ENCODE measurements around the gene FOXL1.

The FOXL1 gene

DNA sequence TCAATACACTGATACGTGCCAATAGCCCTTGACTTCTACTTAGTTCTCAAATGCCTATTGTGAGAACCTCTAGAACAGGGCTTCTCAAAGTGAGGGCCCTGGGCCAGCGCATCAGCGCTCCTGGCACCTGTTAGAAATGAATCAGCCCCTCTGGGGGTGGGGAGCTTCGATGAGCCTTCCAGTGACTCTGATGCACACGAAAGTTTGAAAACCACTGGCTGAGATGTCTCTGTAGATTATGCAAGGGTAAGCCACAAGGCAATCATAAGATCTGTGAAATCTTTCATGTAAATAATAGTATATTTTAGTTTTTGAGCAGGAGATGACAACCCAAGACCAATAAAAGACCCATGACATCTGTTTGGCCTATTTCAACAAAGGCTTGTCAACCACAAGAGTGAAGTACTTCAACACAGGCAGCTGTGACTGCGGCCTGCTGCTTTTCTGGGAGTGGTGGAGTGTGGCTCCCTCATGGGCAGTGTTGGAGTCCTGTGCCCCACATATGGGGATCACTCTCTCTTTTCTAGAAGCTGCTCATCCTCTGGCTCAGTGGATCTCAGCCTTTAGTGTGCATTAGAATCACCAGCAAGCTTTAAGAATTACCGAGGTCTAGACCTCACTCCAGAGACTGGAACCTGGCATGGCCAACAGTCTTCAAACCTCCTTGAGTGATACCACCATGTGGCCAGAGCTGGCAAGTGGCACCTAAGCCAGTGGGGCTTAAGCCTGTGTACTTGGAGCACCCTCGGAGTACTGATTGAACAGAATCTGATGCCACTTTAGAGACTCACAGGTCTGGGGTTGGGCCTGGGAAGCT lies 29.1 kb upstream of the FOXL1 start:
- DNase-seq (ENCODE audit: low read depth) = no peak

DNA sequence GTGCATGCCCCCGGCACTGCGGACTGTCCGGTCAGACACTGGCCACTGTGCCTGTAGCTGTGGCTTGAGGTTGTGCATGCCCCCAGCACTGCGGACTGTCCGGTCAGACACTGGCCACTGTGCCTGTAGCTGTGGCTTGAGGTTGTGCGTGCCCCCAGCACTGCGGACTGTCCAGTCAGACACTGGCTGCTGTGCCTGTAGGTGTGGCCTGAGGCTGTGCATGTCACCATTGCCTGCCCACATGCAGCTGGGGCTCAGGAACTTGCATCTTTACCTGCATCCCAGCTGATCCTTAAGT lies 28.5 kb upstream of the FOXL1 start:
- no peak for DNase-seq (ENCODE audit: low read depth)

DNA sequence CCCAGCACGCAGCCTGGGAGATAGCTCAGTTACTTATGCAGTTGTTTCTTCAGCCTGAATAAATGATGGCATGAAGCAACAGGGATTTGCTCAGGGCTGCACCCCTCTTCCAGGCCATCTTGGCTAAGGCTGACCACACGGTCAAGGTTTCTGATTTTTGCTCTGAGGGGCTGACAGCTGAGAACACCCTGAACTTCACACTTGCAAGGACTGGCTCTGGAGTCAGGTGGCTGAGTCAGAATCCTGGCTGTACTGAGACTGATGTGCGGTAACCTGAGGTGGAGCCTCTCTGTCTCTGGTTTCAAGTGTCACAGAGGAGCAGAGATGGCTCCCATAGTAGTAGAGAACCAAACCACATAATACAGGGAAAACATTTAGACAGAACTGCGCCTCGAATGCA lies 28.1 kb upstream of the FOXL1 start:
- no peak for DNase-seq (ENCODE audit: low read depth)

- DNase-seq (ENCODE audit: low read depth) = no peak
Measured at GRCh38 chr16:86553356-86553755, 25.0 kb upstream of the FOXL1 start.

DNA sequence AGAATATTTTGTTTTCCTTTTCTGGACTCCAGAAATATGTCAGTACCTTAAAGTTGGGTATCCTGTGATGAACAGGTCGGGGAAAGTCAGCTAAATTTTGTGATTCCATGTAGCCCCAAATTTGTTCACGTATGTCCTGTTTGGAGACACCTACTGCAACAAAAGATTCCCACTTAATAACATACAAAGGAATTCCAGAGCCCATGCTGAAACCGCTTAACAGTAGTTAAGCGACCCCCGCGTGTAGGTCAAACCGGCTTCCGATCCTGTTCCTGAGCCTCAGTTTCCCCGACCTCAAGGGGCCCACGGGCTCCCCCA lies 23.8 kb upstream of the FOXL1 start:
- DNase-seq (ENCODE audit: low read depth) = no peak

GRCh38 chr16:86554917-86555703 lies 23.2 kb upstream of the FOXL1 start, which contains the start of gene MTHFSD:
Gene MTHFSD, minus strand, starts transcription at chr16:86555235. Its CDS starts 51 bp downstream, at chr16:86555184.
- DNase-seq (ENCODE audit: low read depth) = peak; percentile 94

DNA sequence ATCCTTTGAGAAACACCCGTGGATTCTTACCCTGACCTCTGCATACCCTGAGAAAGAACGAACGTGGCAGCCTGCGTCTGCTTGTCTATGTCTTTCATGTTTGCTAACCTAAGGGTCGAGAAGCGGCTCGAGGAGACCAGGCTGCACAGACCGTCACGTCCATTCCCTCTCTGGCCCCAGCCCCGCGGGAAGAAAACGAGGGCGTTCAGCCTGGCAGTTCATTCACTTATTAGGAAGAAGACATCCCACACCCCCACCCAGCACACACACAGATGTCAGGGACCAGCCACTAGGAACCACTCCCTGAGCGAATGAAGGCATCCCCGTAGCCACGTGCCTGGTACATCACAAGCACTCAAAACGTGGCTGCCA lies 22.7 kb upstream of the FOXL1 start:
- no peak for DNase-seq (ENCODE audit: low read depth)

- DNase-seq (ENCODE audit: low read depth) = no peak
Measured at GRCh38 chr16:86556576-86556975, 21.8 kb upstream of the FOXL1 start.

- no peak for DNase-seq (ENCODE audit: low read depth)
Measured at GRCh38 chr16:86557587-86557986, 20.8 kb upstream of the FOXL1 start.

- no peak for DNase-seq (ENCODE audit: low read depth)
Measured at GRCh38 chr16:86558355-86559193, 19.8 kb upstream of the FOXL1 start.

GRCh38 chr16:86559802-86560305 lies 18.5 kb upstream of the FOXL1 start:
- DNase-seq (ENCODE audit: low read depth) = no peak

GRCh38 chr16:86562356-86562755 lies 16.0 kb upstream of the FOXL1 start:
- no peak for DNase-seq (ENCODE audit: low read depth)

DNA sequence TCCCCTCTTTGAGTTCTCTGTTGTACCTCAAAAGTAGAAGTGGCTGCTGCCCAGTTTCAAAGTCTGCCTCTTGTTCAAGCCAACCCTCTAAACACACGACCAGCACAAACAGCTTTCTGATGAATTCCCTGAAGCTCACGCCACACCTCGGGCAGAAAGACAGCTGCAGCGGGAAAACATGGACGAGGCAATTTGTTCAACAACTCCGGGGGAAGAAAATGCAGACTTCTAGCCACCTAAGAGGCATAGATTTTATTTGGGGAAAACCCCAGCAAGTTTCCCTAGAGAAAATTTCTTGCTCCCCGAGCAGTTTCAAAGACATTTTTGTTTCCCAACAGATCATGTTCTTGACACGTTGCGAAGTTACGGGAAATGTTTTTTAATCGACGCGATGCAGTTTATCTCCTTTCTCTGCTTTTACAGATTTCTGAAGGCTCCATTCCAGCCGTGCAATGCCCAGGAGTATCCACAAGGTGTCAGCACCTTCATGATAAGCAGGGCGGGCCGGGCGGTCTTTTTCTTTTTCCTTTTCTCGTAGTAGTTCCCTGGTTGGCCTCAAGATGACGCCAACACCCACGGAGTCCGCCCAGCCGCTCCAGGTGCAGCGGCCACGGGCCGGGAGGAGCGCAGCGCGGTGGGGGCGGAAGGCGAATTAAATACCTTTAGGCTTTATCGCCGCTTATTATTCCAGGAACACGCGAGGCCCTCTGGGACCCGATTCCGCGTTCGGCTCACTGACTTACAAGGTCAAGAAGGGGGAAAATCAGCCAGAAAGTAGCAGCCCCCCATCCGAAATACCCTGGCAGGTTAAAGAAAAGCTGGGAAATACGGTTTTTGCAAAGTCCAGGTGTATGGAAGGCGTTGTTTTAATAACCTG lies 14.6 kb upstream of the FOXL1 start:
- peak; percentile 80 for DNase-seq (ENCODE audit: low read depth)

DNA sequence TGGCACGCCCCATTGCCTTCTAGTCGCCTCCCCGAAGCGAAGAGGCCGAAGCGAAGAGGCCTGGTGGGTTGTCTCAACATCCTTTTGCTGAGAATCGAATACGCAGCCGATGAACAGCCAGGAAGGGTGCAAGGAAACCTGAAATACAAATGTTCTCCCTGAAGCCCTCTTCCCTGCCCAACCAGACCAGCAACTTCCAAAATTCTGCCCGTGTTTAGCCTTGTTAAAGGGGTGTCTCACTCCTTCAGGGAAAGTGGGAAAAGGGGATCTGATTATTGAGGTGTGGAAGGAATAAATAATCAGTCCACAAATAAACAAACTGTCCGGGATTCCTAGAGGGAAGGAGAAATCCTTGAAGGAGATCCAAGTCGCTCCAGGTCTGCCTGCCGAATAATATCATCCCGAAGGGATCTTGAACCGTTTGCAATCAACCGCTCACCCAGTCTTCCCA lies 13.1 kb upstream of the FOXL1 start:
- DNase-seq (ENCODE audit: low read depth) = no peak

DNA sequence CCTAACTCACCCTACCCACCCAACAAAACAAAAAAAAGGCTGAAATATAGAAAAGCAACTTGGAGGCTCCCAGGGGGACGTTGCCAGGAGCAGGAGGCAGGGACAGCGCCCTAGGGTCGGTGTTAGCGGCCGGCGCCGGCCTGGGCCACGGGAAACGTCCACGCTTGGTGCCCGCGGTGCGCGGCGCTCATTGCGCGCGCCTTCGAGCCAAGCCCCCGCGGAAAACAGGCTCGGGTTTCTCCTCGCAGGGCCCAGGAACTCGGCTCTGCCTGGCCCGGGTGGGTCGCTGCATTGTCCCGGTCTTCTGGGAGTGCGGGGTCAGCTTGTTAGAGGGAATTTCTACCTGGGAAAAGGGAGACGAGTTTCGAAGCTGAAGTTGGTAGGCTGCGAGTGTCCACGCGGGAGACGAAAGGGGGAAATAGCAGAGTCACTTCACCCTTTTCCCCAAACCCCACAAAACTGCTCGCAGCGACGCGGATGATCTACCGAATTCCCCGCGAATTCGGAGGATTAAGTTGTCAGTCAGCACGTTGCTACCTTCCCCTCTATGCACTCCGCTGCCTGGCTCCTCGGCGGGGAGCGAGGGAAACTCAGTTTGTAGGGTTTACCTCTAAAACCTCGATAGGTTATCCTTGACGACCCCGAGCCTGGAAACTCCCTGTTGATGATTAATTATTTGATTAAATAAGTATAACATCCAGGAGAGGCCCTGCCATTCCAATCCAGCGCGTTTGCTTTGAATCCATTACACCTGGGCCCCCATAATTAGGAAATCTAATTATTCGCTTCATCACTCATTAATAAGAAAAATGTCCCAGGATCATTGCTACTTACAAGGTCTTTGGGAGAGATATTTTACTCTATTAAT lies 12.5 kb upstream of the FOXL1 start:
- DNase-seq (ENCODE audit: low read depth) = no peak

- peak; percentile 30 for DNase-seq (ENCODE audit: low read depth)
Measured at GRCh38 chr16:86566601-86566965, 11.8 kb upstream of the FOXL1 start, which contains the start of gene FOXC2. Gene FOXC2, plus strand, starts transcription at chr16:86566829. Its CDS starts 507 bp downstream, at chr16:86567336.

- no peak for DNase-seq (ENCODE audit: low read depth)
Measured at GRCh38 chr16:86566966-86567700, 11.2 kb upstream of the FOXL1 start.

- no peak for DNase-seq (ENCODE audit: low read depth)
Measured at GRCh38 chr16:86567701-86568581, 10.4 kb upstream of the FOXL1 start.

Data from stimulated activated CD8-positive, alpha-beta memory T cell treated with anti-CD3 and anti-CD28 coated beads, Interleukin-7, amount 100 ng/mL, for 24 hours (primary cell).